Activated CD4-positive, alpha-beta T cell treated with anti-CD3 and anti-CD28 coated beads for 1 hour (primary cell): ENCODE measurements around the gene HDAC8.
"Not testable (repeated sequence)": the region's sequence is repeated elsewhere in the genome, so short reads cannot be mapped to it uniquely, and the experiment has no call there.

ENCODE experiments used
- DNase-seq: peaks from one replicate; pipeline ENCODE4 v3.0.0-alpha.2; 2020

The HDAC8 gene

DNA sequence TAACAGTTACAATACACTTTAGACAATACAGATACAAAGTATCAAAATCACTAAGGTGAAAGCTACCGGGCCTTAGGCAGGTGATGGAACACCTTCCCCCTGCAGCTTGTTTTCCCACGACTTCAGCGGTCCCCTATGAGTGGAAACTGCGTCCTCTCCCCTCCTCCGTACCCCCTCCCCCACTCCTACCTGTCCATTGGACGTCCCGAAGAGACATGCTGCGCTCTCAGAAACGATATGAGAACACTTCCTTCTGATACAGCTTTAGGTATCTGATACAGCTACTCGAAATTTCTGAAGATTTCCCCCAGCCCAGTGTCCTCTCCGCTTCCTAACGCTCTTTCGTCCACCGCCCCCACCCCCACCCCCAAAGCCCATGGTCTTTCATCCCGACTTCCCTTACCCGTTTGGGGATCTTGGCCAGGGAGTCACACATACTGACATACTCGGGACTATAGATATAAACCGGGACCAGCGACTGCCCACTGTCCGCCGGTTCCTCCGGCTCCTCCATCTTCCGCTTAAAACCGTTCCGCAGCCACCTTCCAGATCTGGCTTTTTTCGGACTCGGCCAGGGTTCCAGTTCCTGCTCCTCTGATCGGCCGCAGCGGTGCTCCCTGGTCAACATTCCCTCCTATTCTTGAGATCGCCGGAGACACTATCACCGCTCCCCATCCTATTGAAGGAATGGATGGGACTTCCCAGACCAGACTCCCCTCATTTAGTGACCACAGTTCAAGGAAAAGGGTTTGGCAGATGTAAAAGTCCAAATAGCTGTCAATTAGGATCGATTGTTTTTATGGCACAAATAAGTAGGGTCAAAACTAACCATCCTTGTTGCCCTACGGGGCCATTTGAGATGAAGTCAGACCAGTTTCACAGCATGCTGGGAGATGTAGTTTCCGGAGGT lies at the start of gene HDAC8:
HDAC8 (minus strand) TSS at position 596 of the 910 bp plus-strand sequence; CDS start at position 514, 82 bp downstream.
- DNase-seq, result no peak

DNA sequence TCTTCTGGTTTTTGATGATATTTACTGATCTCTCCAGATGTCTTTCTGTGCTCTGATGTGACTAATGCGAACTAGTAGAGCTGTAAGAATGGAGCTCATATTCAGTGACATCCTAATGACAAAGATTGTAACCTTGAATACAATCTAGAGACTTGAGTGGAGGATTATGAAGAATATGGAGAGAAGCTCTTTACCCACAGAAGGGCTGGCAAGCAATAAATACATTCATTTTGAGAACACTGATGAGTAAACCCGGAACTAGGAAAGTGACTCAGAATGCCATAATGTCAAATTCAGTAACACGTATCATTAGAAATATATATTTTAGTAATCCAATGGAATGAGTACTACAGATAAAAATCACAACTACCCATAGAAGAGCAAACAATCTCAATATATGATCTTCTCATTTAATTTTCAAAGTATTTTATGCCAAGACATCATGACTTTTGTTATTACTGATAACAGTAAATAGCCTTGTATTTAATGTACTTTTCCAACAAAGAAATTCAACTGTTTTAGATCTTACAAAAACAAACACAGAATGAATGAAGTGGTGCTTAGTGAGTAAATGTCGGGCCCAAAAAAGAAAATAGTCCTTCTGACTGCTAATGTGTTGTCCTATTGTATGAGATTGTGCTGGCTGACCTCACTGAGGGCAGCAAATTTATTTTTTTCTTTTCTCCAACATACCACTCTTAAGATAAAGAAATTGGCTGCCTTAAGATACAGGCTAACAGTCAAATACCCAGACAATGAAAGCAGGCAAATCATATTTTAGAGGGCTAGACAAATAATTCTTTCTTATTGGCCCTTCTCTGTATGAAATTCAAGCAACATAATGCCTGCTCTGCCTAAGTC lies 49.2 kb upstream of the HDAC8 start:
- DNase-seq, result no peak

DNA sequence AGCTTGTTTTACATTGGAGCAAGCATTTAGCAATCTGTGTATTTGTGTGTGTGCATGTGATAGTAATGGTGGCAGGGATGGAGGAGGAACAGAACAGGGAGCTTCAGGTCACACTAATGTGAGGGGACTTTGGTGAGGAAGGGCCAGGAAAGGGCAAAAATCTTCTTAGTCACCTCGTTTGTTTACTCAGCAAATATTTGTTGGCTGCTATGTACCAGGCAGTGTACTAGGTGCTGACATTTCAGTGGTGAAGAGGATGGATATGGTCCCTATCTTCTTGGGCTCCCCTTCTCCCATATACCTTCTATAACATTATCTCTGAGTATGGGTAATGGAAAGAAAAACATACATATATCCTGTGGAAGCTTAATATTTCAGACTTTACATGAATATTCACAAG lies 48.5 kb upstream of the HDAC8 start:
- no peak for DNase-seq

DNA sequence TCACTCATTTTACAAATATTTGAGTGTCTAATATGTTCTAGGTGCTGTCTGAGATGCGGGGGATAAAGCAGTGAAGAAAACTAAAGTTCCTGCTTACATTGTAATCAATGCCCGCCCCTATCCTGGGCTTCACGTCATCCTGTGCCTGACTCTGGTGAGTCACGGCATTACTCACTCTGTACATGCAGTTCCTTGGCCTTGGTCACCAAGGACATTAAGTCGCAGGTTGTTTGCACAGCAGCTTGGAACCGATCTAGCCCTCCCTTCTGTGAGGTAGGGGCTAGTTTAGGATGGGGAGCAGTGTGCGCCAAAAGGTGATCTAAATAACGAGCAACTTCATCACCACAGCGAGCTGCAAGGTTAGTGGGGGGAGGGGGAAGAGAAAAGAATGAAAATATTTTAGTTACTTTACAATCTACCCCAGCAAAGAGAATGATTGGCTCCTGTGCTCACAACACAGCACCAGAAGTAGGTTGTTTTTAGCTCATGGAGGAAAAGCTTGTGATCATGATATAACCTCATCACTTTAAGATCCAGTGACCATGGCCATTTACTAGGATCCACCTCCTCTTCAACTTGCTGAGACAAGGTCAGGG lies 48.0 kb upstream of the HDAC8 start:
- no peak for DNase-seq

DNA sequence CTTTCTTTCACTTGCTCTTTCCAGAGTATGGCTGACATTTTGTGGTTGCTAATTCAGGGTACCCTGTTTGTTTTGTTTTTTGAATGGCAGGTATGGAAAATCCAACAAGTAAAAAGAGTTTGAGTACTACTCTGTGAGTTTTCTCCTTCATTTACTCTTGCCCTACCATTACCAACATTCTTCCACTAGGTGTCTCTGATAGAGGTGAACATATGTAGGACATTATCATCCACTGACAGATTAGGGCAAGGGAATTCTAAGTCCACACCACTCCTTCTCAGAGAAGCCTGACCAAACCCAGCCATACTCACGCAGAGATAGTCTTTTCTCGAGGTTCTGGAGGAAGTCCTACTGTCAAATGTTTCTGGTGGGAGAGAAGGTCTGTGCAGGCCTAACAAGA lies 36.7 kb upstream of the HDAC8 start:
- DNase-seq, result no peak

DNA sequence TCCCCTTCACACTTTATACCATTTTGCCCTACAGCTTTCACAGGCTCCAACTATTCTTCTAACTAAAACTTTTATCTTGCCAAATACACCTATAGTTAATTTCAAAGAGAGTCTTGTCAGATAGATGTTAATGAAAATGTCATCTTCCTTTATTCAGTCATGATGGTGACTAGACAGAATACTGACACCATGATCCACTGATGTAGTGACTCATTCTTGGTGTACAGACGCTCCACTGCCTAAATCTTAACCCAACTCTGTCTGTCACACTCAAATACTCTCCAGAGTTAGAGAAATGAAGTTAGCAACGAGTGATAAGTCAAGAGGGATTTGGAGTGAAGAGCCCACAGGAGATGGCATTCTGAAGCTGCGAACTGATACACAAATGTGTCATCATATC lies 32.1 kb upstream of the HDAC8 start:
- no peak for DNase-seq

DNA sequence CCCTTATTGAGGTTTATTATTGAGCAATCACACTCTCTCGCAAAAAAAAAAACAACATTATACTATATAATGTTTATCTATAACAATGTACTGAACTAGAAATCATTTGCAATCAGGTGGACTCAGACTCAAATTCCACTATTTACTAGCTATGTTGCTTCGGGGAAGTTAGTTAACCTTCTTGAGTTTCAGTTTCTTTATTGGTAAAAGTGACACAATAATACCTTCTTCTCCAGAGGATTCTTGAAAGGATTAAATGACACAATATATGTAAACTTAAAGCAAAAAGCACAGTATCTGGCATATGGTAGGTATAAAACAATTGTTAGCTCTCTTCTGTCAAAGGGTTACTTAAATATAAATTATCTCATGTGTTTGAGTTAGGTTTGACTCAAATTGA lies 31.5 kb upstream of the HDAC8 start:
- DNase-seq, result no peak

DNA sequence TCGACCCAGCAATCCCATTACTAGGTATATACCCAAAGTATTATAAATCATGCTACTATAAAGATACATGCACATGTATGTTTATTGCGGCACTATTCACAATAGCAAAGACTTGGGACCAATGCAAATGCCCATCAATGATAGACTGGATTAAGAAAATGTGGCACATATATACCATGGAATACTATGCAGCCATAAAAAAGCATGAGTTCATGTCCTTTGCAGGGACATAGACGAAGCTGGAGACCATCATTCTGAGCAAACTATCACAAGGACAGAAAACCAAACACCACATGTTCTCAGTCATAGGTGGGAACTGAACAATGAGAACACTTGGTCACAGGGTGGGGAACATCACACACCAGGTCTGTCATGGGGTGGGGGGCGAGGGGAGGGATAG lies 18.4 kb upstream of the HDAC8 start:
- not testable (repeated sequence) for DNase-seq

DNA sequence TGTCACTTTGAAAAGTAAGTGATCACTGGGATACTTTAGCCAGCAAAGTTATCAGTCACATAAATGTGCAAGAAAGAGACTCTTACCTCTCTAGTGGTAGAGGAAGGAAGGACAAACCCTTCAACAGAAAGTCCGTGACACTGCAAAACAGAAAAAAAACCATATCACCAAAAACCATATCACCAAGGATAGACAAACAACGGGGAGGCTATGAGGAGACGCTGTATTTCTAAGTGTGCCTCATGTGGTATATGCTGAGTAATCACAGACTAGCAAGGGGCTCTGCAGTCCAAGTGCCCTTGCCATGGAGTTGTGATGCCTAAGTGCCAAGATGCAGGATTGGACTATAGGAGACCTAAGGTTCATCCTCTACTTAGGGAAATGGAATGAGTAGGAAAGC lies 11.5 kb upstream of the HDAC8 start:
- DNase-seq, result no peak

DNA sequence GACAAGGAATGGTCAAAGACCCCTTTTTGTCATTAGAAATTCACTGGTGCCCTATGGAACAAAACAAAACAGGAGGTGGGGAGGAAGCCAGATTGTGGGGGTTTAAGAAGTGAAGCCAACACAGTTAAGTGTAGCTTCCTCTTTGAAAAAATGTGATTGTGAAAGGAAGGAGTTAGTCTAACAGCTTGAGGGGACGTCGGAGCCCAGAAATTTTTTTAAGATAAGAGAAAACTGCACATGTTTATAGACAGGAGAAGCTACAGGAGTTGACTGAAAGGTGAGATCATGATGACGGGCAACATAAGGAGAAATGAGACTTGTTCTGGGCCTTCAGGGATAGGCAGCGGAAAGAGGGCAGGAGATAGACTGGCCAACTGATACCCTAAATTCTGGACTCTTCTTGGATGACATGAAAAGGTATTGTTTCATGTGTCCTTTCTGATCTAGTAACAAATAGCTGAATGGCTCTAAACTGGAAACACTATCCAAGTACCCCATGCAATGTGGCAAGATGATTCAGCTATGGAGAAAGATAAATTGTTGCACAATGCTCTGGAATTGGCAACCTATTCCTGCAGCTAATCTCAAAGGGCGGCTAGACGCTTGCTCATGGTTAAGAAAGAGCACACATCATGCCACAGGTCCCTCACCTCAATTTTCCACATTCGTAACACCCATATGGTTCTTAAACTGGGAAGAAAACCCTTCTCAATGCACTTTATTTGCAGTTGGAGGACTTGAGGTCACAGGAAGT lies 3.7 kb upstream of the HDAC8 start:
- DNase-seq, result no peak

DNA sequence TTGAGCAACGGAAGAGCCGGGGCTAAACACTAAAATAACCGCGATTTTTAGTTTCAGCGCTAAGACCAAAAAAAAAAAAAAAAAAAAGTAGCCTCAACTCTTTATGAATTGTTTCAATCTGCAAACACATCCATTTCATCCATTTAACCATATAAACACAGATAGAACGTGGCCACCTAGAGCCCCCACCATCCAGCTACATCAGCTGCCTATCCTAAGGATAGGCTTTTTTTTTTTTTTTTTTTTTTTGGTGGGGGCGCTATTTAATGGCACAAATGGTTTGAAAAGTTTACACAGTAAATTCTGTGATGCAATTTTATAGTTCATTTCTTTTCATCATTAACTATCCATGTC lies 492 bp upstream of the HDAC8 start:
- no peak for DNase-seq

DNA sequence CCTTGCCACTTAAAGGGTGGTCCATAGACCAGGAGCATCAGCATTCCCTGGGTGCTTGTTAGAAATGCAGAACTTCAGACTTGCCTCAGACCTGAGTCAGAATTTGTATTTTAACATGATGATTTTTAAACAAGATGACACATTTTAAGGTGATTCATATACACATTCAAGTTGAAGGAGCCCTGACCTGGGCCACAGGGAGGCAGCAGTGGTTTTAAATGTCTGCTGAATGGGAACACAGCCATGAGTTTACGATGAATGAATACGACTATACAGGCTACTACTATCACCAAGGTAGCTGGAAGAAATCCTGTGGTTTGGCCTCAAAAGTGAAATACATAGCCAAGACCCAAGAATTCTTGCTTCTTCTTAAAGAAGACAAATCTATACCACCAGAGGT lies 2.9 kb downstream of the HDAC8 start:
- no peak for DNase-seq

DNA sequence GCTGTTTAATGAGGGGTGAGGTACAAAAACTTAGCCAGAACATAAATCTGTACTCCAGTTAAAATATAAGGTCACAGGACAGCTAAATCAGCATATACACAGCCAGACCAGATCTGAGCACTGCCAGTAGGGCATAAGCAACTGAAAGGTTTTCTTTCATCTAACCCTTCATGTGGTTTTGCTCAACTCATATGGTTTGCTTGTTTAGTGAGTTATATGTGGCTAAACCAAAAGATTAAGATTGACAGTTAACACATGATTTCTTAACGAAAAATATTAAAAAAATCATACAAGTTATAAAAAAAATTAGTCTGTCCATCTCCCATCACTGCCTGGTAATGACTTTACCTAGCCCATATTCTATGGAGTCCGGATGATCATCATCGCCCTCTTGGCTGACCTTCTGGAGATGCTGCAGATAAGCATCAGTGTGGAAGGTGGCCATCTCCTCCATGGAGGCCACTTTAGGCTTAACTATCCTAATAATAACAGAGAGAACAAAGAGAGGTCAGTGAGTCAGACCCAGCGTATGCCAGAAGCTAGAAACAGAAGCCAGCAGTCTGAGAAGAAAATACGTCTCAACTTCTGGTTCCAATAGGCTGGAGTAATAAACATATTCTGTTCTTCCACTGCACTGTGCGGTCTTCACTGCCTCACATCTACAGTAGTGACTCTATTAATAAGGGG lies 4.1 kb downstream of the HDAC8 start:
- DNase-seq, result no peak

DNA sequence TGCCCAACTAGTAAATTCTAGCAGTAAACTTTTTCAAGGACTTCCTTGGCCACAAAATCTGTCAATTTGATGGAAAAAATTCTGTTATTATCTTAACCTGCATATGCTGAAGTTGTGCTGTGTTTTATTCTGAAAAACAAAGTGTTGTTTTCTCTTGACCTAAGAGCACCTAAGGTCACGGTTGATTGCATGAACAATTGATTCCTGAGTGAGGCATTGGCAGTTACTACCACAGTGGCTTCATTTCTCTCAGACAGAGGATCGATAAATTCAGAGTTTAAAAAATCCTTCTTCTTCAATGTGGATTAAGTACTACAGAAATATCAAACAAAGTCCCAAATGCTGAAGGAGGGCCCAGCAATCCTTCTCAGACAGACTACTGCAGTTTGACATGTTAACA lies 6.2 kb downstream of the HDAC8 start:
- no peak for DNase-seq

DNA sequence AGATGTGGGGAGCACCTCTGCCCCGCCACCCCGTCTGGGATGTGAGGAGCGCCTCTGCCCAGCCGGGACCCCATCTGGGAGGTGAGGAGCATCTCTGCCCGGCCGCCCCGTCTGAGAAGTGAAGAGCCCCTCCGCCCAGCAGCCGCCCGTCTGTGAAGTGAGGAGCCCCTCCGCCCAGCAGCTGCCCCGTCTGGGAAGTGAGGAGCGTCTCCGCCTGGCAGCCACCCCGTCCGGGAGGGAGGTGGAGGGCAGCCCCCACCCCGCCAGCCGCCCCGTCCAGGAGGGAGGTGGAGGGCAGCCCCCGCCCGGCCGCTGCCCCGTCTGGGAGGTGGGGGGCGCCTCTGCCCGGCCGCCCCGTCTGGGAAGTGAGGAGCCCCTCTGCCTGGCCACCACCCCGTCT lies 13.0 kb downstream of the HDAC8 start:
- DNase-seq, result not testable (repeated sequence)

DNA sequence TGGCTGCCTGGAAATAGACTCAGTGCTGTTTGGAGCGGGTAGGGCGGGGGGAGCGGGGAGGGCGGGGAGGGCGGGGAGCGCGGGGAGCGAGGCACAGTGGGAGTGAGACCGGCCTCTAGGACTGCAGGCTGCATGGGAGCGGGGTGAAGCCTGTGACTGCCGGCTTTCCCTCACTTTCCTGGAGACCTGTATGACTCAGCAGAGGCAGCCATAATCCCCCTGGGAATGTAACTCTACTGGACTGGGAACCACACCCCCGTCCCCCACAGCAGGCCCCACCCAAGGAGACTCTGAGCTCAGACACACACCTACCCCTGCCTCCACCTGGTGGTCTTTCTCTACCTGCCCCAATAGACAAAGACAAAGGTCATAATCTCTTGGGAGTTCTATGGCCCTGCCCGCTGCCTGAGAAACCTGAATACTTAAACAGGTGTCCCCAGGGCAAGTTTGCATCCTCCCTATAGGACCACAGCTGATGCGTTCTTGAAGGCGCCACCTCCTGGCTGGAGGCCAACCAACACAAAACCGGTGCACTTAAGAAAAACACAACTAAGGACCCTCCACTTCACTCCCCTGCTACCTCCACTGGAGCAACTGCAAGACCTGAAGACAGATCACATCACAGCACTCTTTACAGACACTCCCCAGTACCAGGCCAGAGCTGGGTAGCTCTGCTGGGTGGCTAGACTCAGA lies 18.0 kb downstream of the HDAC8 start:
- no peak for DNase-seq

DNA sequence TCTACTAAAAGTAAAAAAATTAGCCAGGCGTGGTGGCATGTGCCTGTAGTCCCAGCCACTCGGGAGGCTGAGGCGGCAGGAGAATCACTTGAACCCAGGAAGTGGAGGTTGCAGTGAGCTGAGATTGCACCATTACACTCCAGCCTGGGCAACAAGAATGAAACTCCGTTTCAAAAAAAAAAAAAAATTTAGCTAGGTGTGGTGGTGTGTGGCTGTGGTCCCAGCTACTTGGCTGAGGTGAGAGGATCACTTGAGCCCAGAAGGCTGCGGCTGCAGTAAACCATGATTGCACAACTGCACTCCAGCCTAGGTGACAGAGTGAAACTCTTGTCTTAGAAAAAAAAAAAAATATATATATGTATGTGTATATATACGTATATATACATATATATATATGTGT lies 20.2 kb downstream of the HDAC8 start:
- DNase-seq, result not testable (repeated sequence)

DNA sequence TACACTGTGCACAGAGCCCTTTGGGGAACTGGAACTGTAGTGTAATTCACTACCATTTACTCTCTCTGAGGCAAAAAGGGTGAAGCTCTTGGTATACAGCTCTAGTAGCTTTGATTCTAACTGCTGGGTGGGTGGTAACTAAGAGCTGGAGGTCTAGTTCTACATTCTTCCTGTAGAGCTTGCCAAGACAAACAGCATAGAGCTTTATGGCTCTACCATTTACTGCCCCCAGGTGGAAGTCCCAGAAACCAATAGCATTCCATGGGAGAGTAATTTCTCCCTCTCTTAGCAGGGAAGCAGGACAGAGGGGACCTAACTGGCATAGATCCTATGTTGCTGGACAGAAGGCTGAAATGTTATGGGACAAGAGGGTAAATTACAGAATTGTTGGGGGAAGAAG lies 26.7 kb downstream of the HDAC8 start:
- no peak for DNase-seq

DNA sequence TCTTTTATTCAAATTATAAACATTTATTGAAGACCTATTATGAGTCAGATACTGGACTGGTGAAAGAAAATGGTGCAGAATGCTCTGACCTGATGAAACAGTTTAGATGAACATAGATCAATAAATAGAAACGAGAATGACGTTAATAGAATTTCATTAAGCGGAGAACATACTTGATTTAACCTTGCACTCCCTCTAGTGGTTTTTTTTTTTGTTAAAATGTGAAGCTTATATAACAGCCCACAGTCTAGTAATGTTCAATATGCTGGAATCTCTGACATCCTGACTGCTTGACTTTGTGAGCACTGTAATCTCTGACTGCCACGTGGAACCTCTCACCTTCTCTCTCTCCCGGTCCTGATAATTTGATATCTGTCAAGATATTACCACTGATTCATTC lies 32.3 kb downstream of the HDAC8 start:
- no peak for DNase-seq

DNA sequence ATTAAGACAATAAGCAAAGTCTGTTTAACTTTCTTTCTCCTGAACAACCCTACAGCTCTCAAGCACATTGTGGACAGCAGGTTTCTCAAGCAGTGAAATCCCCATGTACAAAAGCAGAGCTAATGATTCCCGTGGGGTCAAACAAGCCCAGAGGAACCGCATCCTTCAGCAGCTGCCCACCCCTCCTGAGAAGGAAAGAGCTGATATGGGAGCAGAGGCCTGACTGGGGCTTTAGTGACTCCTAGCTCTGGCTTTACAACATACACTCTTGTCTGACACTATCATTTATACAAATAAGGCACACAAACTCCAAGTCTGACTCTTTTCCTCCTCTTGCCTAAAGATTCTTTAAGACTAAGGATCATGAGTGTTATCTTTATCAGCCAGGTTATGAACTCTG lies 32.8 kb downstream of the HDAC8 start:
- no peak for DNase-seq

DNA sequence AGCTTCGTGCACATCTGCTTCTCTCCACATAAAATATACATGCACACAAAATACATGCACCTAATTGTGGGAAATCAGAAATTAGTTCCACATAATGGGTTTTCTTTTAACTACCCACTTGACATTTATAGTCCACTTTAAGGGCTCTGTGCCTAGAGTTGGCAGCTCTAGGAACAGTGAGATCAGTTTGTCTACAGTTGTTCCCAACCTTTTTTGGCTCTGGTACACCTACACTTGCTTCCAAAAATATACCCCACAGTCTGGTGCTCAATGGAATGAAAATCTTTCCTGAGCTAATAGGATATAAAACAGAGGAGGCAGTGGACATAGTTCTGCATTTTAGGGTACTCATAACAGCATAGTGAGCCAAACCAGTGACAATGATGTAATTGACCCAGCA lies 36.1 kb downstream of the HDAC8 start:
- DNase-seq, result no peak

DNA sequence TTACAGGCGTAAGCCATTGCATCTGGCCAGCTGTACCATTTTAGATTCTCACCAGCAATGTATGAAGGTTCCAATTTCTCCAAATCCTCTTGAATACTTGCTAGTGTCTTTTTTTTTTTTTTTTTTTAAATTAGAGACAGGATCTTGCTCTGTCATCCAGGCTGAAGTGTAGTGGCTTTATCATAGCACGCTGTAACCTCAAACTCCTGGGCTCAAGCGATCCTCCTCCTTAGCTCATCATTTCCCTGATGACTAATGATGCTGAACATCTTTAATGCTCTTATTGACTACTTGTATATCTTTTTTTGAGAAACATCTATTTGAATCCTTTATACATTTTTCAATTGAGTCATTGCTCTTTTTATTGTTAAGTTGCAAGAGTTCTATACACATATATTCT lies 40.3 kb downstream of the HDAC8 start:
- no peak for DNase-seq
